ENCODE measurements around the gene ITGAD.

Gene ITGAD

GRCh38 chr16:31388535-31388934, 4.6 kb upstream of the ITGAD start:
- TF ChIP-seq, protein P1, sequence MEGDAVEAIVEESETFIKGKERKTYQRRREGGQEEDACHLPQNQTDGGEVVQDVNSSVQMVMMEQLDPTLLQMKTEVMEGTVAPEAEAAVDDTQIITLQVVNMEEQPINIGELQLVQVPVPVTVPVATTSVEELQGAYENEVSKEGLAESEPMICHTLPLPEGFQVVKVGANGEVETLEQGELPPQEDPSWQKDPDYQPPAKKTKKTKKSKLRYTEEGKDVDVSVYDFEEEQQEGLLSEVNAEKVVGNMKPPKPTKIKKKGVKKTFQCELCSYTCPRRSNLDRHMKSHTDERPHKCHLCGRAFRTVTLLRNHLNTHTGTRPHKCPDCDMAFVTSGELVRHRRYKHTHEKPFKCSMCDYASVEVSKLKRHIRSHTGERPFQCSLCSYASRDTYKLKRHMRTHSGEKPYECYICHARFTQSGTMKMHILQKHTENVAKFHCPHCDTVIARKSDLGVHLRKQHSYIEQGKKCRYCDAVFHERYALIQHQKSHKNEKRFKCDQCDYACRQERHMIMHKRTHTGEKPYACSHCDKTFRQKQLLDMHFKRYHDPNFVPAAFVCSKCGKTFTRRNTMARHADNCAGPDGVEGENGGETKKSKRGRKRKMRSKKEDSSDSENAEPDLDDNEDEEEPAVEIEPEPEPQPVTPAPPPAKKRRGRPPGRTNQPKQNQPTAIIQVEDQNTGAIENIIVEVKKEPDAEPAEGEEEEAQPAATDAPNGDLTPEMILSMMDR (IDR thresholded peaks at IDR 0.05; ENCODE audit: low read depth, low read length, missing control alignments): no peak
- no peak for DNase-seq (ENCODE audit: extremely low read depth, low read depth)
- no peak overlapping the region for H3K4me3 ChIP-seq (replicated peaks; ENCODE audit: low read depth, low read length)

GRCh38 chr16:31390504-31391041, 2.6 kb upstream of the ITGAD start:
- no peak overlapping the region for H3K4me3 ChIP-seq (replicated peaks; ENCODE audit: low read depth, low read length)
- DNase-seq (ENCODE audit: extremely low read depth, low read depth): no peak
- TF ChIP-seq, protein P1 (IDR thresholded peaks at IDR 0.05; ENCODE audit: low read depth, low read length, missing control alignments): no peak

DNA sequence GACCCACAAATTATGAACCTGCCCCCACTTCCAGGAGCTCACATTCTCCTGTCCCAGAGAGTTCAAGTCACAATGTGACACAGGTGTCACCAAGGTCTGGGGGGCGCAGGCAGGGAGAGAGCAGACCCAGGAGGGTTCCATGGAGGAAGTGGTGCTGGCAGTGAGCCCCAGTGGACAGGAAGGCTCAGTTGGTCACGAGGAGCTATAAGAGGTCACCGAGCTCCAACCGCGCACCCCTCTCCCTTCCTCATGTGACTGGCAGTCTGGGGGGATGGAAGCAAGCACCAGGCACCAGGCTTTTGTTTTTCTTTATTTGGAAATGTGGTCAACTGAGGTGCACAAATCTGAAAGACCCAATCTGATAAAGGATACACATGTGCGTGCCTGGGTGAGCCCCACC, 2.5 kb downstream of the ITGAD start:
- DNase-seq (ENCODE audit: extremely low read depth, low read depth): no peak
- H3K4me3 ChIP-seq (replicated peaks; ENCODE audit: low read depth, low read length): no peak overlapping the region
- TF ChIP-seq, protein P1 (IDR thresholded peaks at IDR 0.05; ENCODE audit: low read depth, low read length, missing control alignments): no peak

- no peak for DNase-seq (ENCODE audit: extremely low read depth, low read depth)
- TF ChIP-seq, protein P1 (IDR thresholded peaks at IDR 0.05; ENCODE audit: low read depth, low read length, missing control alignments): no peak
Observed at GRCh38 chr16:31397096-31397660, 4.0 kb downstream of the ITGAD start.

GRCh38 chr16:31397701-31398100, 4.6 kb downstream of the ITGAD start:
- no peak overlapping the region for H3K4me3 ChIP-seq (replicated peaks; ENCODE audit: low read depth, low read length)
- DNase-seq (ENCODE audit: extremely low read depth, low read depth): no peak
- TF ChIP-seq, protein P1 (IDR thresholded peaks at IDR 0.05; ENCODE audit: low read depth, low read length, missing control alignments): no peak

More at GRCh38 chr16:31397096-31397660, 4.0 kb downstream of the ITGAD start:
- no peak overlapping the region for H3K4me3 ChIP-seq (replicated peaks; ENCODE audit: low read depth, low read length)

DNA sequence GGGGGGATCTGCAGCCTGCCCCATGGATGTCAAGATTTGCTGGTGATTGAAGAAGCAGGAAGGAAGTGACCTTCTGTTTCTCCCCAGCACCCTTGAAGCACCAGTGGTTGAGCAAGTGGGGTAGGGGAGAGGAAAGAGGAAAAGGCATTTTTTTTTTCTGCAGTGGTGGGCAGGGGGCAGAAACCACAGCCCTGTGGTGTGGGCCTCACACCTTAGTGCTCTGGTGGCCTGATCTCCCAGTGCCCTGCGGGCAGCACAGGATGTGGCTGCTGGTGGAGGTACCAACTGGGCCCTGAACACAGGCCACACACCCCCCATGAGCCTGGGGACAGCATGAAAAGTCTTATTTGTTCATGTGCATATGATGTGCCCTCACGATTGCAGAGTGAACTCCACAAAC, 7.1 kb downstream of the ITGAD start:
- TF ChIP-seq, protein P1 (IDR thresholded peaks at IDR 0.05; ENCODE audit: low read depth, low read length, missing control alignments): no peak
- no peak for DNase-seq (ENCODE audit: extremely low read depth, low read depth)

GRCh38 chr16:31401436-31401835, 8.3 kb downstream of the ITGAD start:
- no peak overlapping the region for H3K4me3 ChIP-seq (replicated peaks; ENCODE audit: low read depth, low read length)

More for the DNA sequence above, 7.1 kb downstream of the ITGAD start:
- H3K4me3 ChIP-seq (replicated peaks; ENCODE audit: low read depth, low read length): no peak overlapping the region

More at GRCh38 chr16:31401436-31401835, 8.3 kb downstream of the ITGAD start:
- no peak for DNase-seq (ENCODE audit: extremely low read depth, low read depth)
- TF ChIP-seq, protein P1 (IDR thresholded peaks at IDR 0.05; ENCODE audit: low read depth, low read length, missing control alignments): no peak

Data from HFF-Myc (cell line).